ENCODE measurements around the gene BICD1.

BICD1 gene

DNA sequence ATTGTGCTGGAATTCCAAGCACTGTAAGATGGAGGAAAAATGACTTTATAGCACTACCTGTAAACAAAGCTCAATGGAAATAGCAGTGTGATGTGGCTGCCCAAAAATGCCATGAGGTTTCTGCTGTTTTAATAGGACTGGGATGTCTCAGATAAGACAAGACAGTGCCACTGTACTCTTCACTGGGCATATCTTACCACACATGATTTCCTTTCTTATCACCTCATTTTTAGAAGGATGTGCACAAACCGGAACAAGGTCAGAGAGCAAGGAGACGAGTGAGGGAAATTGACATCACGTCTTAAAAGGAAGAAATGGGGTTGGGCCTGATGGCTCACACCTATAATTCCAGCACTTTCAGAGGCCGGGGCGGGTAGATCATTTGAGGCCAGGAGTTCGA lies 254.3 kb downstream of the BICD1 start:
- no peak for DNase-seq

GRCh38 chr12:32362892-32363291 lies 256.2 kb downstream of the BICD1 start:
- no peak for DNase-seq

DNA sequence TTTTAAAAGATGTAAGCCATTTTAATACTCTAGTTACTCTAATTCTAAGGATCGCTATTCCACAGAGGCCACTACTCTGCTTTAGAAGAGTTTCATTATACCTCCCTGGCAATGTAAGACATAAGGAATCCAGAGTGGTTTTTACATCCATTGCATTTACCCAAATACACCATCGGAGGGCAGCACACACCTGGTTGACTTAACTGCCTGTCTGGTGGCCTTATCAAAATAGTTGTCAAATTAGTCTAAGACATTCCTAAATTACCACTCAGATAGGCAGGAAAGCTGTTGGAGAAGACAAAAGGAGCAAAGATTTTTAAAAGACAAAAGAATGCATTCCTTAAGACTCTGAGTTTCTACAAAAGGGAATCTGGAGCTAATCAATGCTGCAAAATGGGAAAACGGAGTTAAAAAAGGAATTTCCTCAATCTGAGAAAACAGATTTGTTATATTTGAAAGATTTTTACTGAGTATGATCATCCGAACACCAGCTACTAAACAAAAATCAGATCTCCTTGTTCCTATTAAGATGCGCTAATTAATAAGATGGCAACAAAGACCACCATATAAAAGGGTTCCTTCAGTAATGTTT lies 258.9 kb downstream of the BICD1 start:
- peak; percentile 53 to 55 for DNase-seq

DNA sequence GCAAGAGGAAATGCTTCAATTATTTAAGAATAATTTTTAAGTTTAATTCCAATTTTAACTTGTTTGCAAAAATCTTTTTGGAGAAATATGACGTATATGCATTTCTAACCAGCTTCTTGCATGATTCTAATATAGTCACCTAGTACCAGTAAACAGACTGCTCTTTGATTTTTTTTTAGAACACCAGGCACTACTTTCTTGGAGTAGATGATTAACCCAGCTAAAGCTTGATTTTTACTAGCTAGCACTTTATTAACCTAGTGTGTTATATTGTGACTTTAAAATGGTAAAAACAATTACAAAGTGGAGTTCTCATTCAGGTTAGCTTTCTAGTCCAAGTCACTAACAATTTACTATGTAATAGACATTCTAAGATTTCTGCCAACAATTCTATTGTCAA lies 260.1 kb downstream of the BICD1 start:
- no peak for DNase-seq

GRCh38 chr12:32367381-32367780 lies 260.7 kb downstream of the BICD1 start:
- no peak for DNase-seq

- no peak for DNase-seq
These were observed 262.6 kb downstream of the BICD1 start for GRCh38 chr12:32369202-32369601.

- no peak for DNase-seq
These were observed 270.9 kb downstream of the BICD1 start for GRCh38 chr12:32377344-32378055.

DNA sequence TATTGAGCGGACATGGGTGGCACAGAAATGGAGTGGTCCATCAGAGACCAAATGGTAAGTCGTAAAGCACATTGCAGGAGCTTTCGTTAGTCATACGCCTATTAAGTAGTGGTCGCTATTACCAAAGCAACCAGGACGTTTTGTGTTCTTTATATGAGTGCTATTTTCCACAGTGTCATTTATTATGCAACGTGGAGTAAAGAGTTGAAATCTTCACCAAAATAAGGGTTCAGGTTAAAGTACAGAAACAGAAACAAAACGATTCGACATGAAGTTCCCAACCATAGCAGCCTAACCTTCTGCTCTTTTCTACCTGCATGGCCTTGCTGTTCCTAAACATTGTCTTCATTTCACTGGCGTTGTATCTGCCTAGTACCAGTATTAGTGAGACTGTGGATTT lies 272.6 kb downstream of the BICD1 start:
- no peak for DNase-seq

- no peak for DNase-seq
These were observed 273.0 kb downstream of the BICD1 start for GRCh38 chr12:32379667-32380066.

- DNase-seq: no peak
These were observed 275.6 kb downstream of the BICD1 start for GRCh38 chr12:32382226-32382625.

DNA sequence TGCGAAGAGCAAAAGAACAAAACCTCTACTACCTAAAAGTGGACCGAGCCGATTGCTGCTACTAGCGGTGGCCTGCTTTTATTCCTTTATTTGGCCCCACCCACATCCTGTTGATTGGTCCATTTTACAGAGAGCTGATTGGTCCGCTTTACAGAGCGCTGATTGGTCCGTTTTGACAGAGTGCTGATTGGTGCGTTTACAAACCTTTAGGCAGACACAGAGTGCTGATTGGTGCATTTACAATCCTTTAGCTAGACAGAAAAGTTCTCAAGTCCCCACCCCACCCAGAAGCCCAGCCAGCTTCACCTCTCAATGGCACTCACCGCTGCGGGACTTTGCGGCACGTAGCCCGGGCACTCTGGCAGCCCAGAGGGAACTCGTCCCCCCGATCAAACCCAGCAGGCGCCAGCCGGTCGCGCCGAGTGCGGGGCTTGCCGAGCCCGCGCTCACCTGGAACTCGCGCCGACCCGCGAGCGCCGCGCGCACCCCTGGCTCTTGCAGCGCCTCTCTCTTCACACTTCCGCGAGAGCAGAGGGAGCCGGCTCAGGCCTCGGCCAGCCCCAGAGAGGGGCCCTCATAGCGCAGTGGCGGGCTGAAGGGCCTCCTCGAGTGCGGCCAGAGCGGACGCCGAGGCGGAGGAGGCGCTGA lies 284.0 kb downstream of the BICD1 start:
- no peak for DNase-seq

DNA sequence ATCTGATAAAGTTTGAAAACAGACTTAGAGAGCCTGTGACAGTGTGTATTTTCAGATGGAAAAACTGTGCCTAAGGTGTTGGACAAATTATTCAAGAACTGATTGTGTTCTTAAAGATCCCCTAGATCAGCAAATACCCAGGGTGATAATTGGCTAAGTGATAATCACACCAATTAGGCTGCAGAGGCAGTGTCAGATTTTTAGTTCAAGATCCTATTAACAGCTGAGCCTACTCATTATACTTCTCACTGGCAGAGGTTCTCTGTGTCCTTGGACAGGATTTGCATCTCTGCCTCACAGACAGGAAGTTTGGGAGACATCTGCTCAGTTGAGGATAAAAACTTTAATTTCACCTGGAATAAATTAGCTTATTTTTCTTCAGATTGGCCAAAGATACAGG lies 288.4 kb downstream of the BICD1 start:
- no peak for DNase-seq

GRCh38 chr12:32397696-32398095 lies 291.0 kb downstream of the BICD1 start:
- DNase-seq: no peak

DNA sequence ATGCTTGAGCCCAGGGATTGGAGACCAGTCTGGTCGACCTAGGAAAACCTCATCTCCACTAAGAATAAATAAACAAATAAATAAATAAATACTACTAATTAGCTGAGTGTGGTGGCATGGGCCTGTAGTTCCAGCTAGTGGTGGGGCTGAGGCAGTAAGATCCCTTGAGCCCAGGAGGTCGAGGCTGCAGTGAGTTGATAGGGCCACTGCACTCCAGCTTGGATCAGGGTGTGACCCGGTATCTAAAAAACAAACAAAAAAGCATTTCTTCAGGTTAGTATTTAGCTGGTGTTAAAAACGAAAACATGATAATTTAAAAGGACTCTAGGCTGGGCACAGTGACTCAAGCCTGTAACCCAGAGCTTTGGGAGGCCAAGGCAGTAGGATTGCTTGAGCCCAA lies 291.5 kb downstream of the BICD1 start:
- no peak for DNase-seq

DNA sequence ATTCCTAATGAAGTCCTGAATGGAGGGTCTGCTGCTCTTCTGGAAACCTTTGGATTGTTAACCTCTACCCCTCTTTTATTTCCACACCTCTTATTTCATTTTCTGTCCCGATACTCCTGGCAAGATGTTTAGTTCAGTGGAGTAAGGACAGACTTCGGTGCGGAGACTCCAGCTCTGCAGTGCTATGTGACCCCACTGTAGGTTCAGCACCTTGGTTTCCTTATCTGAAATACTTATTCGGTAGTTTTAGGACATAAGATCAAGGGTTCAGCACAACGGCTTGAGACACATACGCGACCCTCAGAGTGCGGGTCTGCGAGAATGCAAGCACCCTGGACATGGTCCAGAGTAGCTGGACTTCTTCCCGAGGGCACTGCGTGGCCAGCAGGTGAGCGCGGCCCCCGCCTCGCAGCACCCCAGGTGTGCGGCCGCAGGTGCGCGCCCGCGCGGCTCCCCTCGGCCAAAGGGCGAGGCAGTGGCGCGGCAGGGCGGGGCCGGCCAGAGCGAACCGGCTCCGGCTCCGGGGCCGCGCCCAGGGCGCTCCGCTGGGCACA lies 292.2 kb downstream of the BICD1 start:
- no peak for DNase-seq

DNA sequence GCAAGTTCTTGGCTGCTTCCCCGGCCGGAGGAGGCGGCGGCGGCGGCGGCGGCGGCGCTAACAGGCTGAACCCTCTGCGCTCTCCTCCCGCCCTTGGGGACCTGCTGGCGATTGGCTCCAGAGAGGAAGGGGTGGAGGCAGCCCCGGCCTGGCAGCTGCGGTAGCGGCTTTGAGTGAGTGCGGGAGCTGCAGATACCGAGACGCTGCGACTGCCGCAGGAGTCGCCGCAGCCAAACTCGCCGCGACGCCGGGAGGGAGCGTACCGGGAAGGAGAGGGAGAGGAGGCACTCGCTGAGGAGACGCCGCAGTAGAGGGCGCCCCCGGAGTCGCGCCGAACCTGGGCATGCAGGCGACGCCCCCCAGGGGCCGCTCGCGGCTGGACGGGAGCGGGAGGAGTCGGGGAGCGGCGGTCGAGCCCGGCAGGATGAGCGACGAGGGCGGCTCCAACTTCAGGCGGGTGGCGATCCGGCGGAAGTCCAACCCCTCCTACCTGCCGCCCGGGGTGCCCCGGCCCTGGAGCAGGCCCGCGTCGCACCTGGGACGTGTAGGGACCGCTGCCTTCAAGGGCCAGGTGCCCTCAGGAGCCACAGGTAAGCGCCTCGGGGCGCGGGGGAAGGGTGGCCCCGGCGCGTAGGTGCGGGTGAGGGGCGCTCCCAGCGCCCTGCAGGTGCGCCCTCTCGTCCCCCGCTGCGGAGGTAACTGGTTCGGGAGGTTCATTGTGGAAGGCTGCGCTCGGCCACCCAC lies 292.9 kb downstream of the BICD1 start, which contains the start of gene FGD4:
Gene FGD4, plus strand, starts transcription at position 189 of the 744 bp plus-strand sequence.
- DNase-seq: peak; percentile 39 to 55

GRCh38 chr12:32400114-32400672 lies 293.5 kb downstream of the BICD1 start:
- DNase-seq: no peak

- DNase-seq: no peak
These were observed 294.2 kb downstream of the BICD1 start for GRCh38 chr12:32400866-32401265.

GRCh38 chr12:32402170-32402569 lies 295.5 kb downstream of the BICD1 start:
- no peak for DNase-seq

GRCh38 chr12:32402946-32403345 lies 296.3 kb downstream of the BICD1 start:
- no peak for DNase-seq

DNA sequence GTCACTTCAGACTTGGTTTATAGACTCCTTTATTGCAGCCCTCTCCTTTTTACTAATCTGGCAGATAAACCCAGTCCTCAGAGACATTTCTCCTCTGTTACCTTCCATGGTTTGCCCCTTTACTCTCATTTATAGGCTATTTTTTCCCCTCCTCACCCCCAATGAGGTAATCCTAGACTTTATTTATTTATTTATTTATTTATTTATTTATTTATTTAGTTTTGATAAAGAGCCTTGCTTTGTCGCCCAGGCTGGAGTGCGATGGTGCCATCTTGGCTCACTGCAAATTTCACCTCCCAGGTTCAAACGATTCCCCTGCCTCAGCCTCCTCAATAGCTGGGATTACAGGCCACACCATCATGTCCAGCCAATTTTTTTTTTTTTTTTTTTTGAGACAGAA lies 301.1 kb downstream of the BICD1 start:
- DNase-seq: no peak

- DNase-seq: no peak
These were observed 306.8 kb downstream of the BICD1 start for GRCh38 chr12:32413412-32413811.

DNA sequence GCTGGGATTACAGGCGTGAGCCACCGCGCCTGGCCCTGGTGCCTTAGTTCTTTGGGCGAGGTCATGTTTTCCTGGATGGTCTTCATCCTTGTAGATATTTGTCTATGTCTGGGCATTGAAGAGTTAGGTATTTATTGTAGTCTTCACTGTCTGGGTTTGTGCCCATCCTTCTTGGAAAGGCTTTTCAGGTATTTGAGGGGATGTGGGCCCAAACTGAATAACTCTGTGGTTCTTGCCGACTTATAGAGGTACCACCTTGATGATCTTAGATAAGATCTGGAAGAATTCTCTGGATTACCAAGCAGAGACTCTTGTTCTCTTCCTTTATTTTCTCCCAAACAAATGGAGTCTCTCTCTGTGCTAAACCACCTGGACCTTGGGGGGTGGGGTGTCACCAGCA lies 311.6 kb downstream of the BICD1 start:
- DNase-seq: no peak
